Bronchial epithelial cell (primary cell): ENCODE data around the gene SCG5. TPM values are rescaled to one million over a fixed set of nuclear protein-coding genes. Genes with fewer than 3 reads are reported as not detected.

ENCODE experiments used
- DNase-seq: peaks from one replicate; pipeline ENCODE4 v3.0.0-alpha.2; 2010; ENCODE audit warnings: low read depth
- FAIRE-seq: peaks from 2 replicates; lab custom pipeline; 2011; peaks lifted over from hg19 to GRCh38; lab: Jason Lieb, UNC
- H3K27me3 ChIP-seq: 2 replicates; pipeline ENCODE4 v1.5.1; 2011; ENCODE audit warnings: low read length; ENCODE audit not compliant: control insufficient read depth, insufficient read depth
- H3K36me3 ChIP-seq: 2 replicates; pipeline ENCODE4 v1.5.1; 2011; ENCODE audit warnings: low read length; ENCODE audit not compliant: control insufficient read depth, insufficient read depth
- H3K4me3 ChIP-seq: 2 replicates; pipeline ENCODE4 v1.5.1; 2011; ENCODE audit warnings: mild to moderate bottlenecking, low read depth, low read length, control low read depth
- CTCF ChIP-seq: IDR thresholded peaks from 2 replicates; pipeline ENCODE4 v1.5.1; 2011; ENCODE audit warnings: mild to moderate bottlenecking, moderate library complexity, low read length, control low read depth, inconsistent platforms; ENCODE audit not compliant: insufficient read depth, severe bottlenecking
- total RNA-seq: library from RNA; depleted of rRNA; stranded (reverse); fragments of >200 nt; gene quantifications from 2 replicates; pipeline ENCODE4 v1.2.1, GENCODE V29; 2014

SCG5 gene
- total RNA-seq, 1 donor from 2014 or later = 11.8 TPM

- FAIRE-seq (no peak), DNase-seq (peak; percentile 37)
- no peaks in the 10 kb centered on the region for H3K27me3 ChIP-seq
- TF ChIP-seq CTCF = peak; percentile 50
- H3K36me3 ChIP-seq = no peaks in the 10 kb centered on the region
- H3K4me3 ChIP-seq = no peak overlapping the region
These were observed 7.8 kb downstream of the SCG5 start for GRCh38 chr15:32649342-32649741.

- Histone ChIP-seq H3K36me3 (no peaks in the 10 kb centered on the region), H3K27me3 (no peaks in the 10 kb centered on the region), H3K4me3 (no peak overlapping the region)
- no peak for FAIRE-seq
- TF ChIP-seq CTCF = peak; percentile 97
- peak; percentile 69 for DNase-seq
These were observed 9.8 kb downstream of the SCG5 start for GRCh38 chr15:32651229-32651837.

GRCh38 chr15:32652178-32652577 is 10.7 kb downstream of the SCG5 start:
- Histone ChIP-seq H3K27me3 (no peaks in the 10 kb centered on the region), H3K4me3 (no peak overlapping the region), H3K36me3 (no peaks in the 10 kb centered on the region)
- peak; percentile 52 for DNase-seq
- TF ChIP-seq CTCF = no peak
- FAIRE-seq = no peak

GRCh38 chr15:32656091-32656490 is 14.6 kb downstream of the SCG5 start:
- Histone ChIP-seq H3K27me3 (no peaks in the 10 kb centered on the region), H3K36me3 (no peaks in the 10 kb centered on the region), H3K4me3 (no peak overlapping the region)
- DNase-seq = peak; percentile 50
- no peak for TF ChIP-seq CTCF
- FAIRE-seq = no peak

- FAIRE-seq (no peak), DNase-seq (no peak)
- H3K4me3 ChIP-seq = no peak overlapping the region
- no peaks in the 10 kb centered on the region for H3K27me3 ChIP-seq
- no peaks in the 10 kb centered on the region for H3K36me3 ChIP-seq
- no peak for TF ChIP-seq CTCF
These were observed 15.0 kb downstream of the SCG5 start for GRCh38 chr15:32656496-32656895.
